K562 (cell line): Measurements from ENCODE around the gene RDH13. TPM values are rescaled to one million over a fixed set of nuclear protein-coding genes. Genes with fewer than 3 reads are reported as not detected.
A peak's percentile ranks its signal among the peaks of the same experiment; 100 is the strongest.

Experiments used
- C11orf30 ChIP-seq: fragments of 450-650 bp; IDR thresholded peaks from 2 replicates; pipeline ENCODE4 v1.6.1; 2016; ENCODE audit warnings: low read depth, mild to moderate bottlenecking
- ETV5 ChIP-seq: sonication (generic); formaldehyde crosslinking; IDR thresholded peaks from 2 replicates; pipeline ENCODE4 v1.4.0; 2020; ENCODE audit warnings: low read depth, mild to moderate bottlenecking, missing genetic modification reagents
- HDAC2 ChIP-seq: fragments of 450-650 bp; IDR thresholded peaks from 2 replicates; pipeline ENCODE4 v1.6.1; 2016; ENCODE audit warnings: mild to moderate bottlenecking
- RAD51 ChIP-seq: fragments of 450-650 bp; IDR thresholded peaks from 2 replicates; pipeline ENCODE4 v1.7.1; 2016; ENCODE audit warnings: low read depth, mild to moderate bottlenecking, borderline replicate concordance
- RBM14 ChIP-seq: fragments of 200-400 bp; formaldehyde crosslinking; IDR thresholded peaks from 2 replicates; pipeline ENCODE4 v1.6.1; 2018; ENCODE audit warnings: low read depth, mild to moderate bottlenecking, low read length, moderate library complexity, borderline replicate concordance; ENCODE audit not compliant: insufficient read depth
- TEAD1 ChIP-seq, 2 experiments: fragments of 450-650 bp in 1 of 2; sonication (generic) in 1 of 2; formaldehyde crosslinking; IDR thresholded peaks; 2 replicates each; pipeline versions ENCODE4 v1.4.0 to v1.8.0; 2020 to 2022; ENCODE audit warnings: mild to moderate bottlenecking in 2 of 2, missing genetic modification reagents in 1 of 2
- ZC3H4 ChIP-seq: sonication (generic); formaldehyde crosslinking; IDR thresholded peaks from 2 replicates; pipeline ENCODE4 v1.9.0; 2021; ENCODE audit warnings: missing genetic modification reagents, borderline replicate concordance
- ZNF707 ChIP-seq: fragments of 250-450 bp; sonication (Bioruptor Pico); conservative IDR thresholded peaks from 2 replicates; pipeline ENCODE4 v1.8.0; 2022; ENCODE audit warnings: inconsistent platforms, mild to moderate bottlenecking, moderate library complexity
- polyA plus RNA-seq, 8 experiments: library from polyadenylated mRNA; depleted of rRNA in 4 of 8; stranded (reverse) in 5 of 8; unstranded in 3 of 8; fragments of >200 nt; fragmentation: Nextera tagmentation in 2 of 8; fragmentation: Illumina TruSeq in 1 of 8; extraction: Ambion mirVana in 2 of 8; extraction: Trizol in 1 of 8; gene quantifications; 2 replicates each; pipeline versions ENCODE4 v1.2.1 to v1.2.3, GENCODE V29; 2011 to 2014; ENCODE audit warnings: inconsistent platforms in 1 of 8, missing spikeins in 1 of 8
- total RNA-seq, 7 experiments: library from RNA; depleted of rRNA in 6 of 7; stranded (reverse); fragments of >200 nt in 6 of 7; fragmentation: Illumina TruSeq in 2 of 7; extraction: Trizol in 2 of 7; gene quantifications; 2 replicates each; pipeline versions ENCODE4 v1.2.1 to v1.2.3, GENCODE V29; 2011 to 2021; ENCODE audit warnings: low replicate concordance in 1 of 7
- TF ChIP-seq, protein P1 (sequence below): fragments of 450-650 bp; IDR thresholded peaks from 2 replicates; pipeline ENCODE4 v1.6.1; 2016; ENCODE audit warnings: mild to moderate bottlenecking, moderate library complexity
- TF ChIP-seq, protein P2 (sequence below): sonication (generic); formaldehyde crosslinking; IDR thresholded peaks from 2 replicates; pipeline ENCODE4 v1.9.0; 2022; ENCODE audit warnings: mild to moderate bottlenecking, missing genetic modification reagents
- TF ChIP-seq, protein P3 (sequence below): sonication (generic); formaldehyde crosslinking; IDR thresholded peaks from 2 replicates; pipeline ENCODE4 v1.8.0; 2023; ENCODE audit warnings: mild to moderate bottlenecking, missing genetic modification reagents
- TF ChIP-seq, protein P4 (sequence below): fragments of 450-650 bp; IDR thresholded peaks from one replicate; pipeline ENCODE4 v1.6.1; 2018; ENCODE audit warnings: mild to moderate bottlenecking, moderate library complexity; ENCODE audit not compliant: partially characterized antibody

RDH13 gene
- total and polyA plus RNA-seq, 9 of the 15 experiments (the other 6 are each of a cell fraction or from before 2014, with no cell fraction given): 7.5 to 70.3 (median 39.5) TPM

DNA sequence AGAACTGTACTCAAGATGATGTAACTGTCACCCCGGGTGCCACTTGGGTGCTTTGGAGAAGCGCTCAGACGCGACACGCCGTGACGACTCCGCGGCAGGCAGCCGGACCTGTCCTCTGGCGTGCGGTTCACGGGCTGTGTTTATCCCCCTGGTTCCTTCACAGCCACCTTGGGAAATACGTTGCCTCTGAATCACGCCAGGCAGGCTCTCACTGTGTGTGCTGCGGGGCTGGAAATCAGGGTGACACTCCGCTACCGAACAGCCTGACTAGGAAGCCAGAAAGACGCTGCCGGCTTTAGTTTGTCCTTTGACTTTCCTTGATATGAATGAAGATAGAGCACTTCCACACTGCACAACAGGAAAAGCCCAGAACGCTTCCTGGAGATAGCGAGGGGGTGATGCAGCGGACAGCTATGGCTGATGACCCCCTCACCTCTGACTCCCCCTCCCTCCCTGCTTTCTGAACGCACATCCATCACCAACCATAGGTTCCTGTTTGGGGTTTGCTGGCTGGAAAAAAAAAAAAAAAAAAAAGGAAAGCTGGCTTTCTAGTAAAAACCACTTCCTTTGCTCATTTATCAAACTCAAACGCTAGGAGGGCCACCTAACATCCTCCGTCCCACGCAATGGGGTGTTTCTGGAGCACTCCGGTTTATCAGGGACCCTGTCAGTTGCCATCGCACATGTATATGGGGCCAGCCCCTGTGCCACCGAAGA, 21.2 kb downstream of the RDH13 start (continued):
- TF ChIP-seq ZNF707 (no peak), RBM14 (no peak), HDAC2 (peak; percentile 78), ETV5 (peak; percentile 90), RAD51 (no peak), TEAD1 (CRISPR knock-in tag; IDR thresholded peaks at IDR 0.05) (no peak), ZC3H4 (no peak), C11orf30 (no peak)
- TF ChIP-seq, protein P1, sequence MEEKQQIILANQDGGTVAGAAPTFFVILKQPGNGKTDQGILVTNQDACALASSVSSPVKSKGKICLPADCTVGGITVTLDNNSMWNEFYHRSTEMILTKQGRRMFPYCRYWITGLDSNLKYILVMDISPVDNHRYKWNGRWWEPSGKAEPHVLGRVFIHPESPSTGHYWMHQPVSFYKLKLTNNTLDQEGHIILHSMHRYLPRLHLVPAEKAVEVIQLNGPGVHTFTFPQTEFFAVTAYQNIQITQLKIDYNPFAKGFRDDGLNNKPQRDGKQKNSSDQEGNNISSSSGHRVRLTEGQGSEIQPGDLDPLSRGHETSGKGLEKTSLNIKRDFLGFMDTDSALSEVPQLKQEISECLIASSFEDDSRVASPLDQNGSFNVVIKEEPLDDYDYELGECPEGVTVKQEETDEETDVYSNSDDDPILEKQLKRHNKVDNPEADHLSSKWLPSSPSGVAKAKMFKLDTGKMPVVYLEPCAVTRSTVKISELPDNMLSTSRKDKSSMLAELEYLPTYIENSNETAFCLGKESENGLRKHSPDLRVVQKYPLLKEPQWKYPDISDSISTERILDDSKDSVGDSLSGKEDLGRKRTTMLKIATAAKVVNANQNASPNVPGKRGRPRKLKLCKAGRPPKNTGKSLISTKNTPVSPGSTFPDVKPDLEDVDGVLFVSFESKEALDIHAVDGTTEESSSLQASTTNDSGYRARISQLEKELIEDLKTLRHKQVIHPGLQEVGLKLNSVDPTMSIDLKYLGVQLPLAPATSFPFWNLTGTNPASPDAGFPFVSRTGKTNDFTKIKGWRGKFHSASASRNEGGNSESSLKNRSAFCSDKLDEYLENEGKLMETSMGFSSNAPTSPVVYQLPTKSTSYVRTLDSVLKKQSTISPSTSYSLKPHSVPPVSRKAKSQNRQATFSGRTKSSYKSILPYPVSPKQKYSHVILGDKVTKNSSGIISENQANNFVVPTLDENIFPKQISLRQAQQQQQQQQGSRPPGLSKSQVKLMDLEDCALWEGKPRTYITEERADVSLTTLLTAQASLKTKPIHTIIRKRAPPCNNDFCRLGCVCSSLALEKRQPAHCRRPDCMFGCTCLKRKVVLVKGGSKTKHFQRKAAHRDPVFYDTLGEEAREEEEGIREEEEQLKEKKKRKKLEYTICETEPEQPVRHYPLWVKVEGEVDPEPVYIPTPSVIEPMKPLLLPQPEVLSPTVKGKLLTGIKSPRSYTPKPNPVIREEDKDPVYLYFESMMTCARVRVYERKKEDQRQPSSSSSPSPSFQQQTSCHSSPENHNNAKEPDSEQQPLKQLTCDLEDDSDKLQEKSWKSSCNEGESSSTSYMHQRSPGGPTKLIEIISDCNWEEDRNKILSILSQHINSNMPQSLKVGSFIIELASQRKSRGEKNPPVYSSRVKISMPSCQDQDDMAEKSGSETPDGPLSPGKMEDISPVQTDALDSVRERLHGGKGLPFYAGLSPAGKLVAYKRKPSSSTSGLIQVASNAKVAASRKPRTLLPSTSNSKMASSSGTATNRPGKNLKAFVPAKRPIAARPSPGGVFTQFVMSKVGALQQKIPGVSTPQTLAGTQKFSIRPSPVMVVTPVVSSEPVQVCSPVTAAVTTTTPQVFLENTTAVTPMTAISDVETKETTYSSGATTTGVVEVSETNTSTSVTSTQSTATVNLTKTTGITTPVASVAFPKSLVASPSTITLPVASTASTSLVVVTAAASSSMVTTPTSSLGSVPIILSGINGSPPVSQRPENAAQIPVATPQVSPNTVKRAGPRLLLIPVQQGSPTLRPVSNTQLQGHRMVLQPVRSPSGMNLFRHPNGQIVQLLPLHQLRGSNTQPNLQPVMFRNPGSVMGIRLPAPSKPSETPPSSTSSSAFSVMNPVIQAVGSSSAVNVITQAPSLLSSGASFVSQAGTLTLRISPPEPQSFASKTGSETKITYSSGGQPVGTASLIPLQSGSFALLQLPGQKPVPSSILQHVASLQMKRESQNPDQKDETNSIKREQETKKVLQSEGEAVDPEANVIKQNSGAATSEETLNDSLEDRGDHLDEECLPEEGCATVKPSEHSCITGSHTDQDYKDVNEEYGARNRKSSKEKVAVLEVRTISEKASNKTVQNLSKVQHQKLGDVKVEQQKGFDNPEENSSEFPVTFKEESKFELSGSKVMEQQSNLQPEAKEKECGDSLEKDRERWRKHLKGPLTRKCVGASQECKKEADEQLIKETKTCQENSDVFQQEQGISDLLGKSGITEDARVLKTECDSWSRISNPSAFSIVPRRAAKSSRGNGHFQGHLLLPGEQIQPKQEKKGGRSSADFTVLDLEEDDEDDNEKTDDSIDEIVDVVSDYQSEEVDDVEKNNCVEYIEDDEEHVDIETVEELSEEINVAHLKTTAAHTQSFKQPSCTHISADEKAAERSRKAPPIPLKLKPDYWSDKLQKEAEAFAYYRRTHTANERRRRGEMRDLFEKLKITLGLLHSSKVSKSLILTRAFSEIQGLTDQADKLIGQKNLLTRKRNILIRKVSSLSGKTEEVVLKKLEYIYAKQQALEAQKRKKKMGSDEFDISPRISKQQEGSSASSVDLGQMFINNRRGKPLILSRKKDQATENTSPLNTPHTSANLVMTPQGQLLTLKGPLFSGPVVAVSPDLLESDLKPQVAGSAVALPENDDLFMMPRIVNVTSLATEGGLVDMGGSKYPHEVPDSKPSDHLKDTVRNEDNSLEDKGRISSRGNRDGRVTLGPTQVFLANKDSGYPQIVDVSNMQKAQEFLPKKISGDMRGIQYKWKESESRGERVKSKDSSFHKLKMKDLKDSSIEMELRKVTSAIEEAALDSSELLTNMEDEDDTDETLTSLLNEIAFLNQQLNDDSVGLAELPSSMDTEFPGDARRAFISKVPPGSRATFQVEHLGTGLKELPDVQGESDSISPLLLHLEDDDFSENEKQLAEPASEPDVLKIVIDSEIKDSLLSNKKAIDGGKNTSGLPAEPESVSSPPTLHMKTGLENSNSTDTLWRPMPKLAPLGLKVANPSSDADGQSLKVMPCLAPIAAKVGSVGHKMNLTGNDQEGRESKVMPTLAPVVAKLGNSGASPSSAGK: no peak
- TF ChIP-seq, protein P2, sequence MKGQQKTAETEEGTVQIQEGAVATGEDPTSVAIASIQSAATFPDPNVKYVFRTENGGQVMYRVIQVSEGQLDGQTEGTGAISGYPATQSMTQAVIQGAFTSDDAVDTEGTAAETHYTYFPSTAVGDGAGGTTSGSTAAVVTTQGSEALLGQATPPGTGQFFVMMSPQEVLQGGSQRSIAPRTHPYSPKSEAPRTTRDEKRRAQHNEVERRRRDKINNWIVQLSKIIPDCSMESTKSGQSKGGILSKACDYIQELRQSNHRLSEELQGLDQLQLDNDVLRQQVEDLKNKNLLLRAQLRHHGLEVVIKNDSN (CRISPR knock-in tag): no peak
- TF ChIP-seq, protein P3, sequence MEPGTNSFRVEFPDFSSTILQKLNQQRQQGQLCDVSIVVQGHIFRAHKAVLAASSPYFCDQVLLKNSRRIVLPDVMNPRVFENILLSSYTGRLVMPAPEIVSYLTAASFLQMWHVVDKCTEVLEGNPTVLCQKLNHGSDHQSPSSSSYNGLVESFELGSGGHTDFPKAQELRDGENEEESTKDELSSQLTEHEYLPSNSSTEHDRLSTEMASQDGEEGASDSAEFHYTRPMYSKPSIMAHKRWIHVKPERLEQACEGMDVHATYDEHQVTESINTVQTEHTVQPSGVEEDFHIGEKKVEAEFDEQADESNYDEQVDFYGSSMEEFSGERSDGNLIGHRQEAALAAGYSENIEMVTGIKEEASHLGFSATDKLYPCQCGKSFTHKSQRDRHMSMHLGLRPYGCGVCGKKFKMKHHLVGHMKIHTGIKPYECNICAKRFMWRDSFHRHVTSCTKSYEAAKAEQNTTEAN: no peak
- TF ChIP-seq, protein P4, sequence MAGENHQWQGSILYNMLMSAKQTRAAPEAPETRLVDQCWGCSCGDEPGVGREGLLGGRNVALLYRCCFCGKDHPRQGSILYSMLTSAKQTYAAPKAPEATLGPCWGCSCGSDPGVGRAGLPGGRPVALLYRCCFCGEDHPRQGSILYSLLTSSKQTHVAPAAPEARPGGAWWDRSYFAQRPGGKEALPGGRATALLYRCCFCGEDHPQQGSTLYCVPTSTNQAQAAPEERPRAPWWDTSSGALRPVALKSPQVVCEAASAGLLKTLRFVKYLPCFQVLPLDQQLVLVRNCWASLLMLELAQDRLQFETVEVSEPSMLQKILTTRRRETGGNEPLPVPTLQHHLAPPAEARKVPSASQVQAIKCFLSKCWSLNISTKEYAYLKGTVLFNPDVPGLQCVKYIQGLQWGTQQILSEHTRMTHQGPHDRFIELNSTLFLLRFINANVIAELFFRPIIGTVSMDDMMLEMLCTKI: no peak
